Coronary artery (tissue), 2 donors: ENCODE measurements around the gene SNCB.
A peak's percentile ranks its signal among the peaks of the same experiment; 100 is the strongest.

Source experiments
- DNase-seq: peaks from one replicate; pipeline ENCODE4 v3.0.0-alpha.2; 2017; ENCODE audit warnings: low spot score
- H3K27ac ChIP-seq, 2 donors: fragments of 200-600 bp; sonication (generic); one replicate each; pipeline ENCODE4 v1.5.1; 2016 to 2019
- H3K4me3 ChIP-seq: fragments of 200-600 bp; sonication (generic); 2 replicates; pipeline ENCODE4 v1.5.1; 2016; ENCODE audit warnings: mild to moderate bottlenecking, moderate library complexity
- CTCF ChIP-seq: fragments of 200-600 bp; sonication (generic); IDR thresholded peaks from one replicate; pipeline ENCODE4 v1.5.1; 2019; ENCODE audit warnings: antibody characterized with exemption

Gene SNCB

DNA sequence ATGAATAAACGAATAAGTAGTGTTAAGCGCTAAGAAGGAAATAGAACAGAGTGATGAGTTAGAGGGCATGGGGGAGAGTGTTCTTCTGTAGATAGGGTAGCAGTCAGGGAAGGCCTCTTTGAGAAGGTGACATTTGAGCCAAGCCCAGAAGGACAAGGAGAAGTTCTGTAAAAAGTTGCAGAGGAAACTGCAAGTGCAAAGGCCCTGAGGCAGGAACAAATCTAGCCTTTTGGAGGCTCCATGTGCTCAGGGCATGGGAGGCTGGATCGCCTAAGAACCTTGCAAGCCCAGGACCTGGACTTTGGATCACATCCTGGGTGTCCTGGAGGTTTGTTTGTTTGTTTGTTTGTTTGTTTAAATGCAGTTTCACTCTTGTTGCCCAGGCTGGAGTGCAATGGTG, 8.1 kb upstream of the SNCB start:
- no peak overlapping the region for H3K4me3 ChIP-seq
- H3K27ac ChIP-seq: no peak overlapping the region
- no peak for DNase-seq
- no peak for TF ChIP-seq CTCF

GRCh38 chr5:176637556-176637955, 7.2 kb upstream of the SNCB start:
- no peak overlapping the region for H3K27ac ChIP-seq
- H3K4me3 ChIP-seq: no peak overlapping the region
- no peak for DNase-seq
- TF ChIP-seq CTCF: no peak

DNA sequence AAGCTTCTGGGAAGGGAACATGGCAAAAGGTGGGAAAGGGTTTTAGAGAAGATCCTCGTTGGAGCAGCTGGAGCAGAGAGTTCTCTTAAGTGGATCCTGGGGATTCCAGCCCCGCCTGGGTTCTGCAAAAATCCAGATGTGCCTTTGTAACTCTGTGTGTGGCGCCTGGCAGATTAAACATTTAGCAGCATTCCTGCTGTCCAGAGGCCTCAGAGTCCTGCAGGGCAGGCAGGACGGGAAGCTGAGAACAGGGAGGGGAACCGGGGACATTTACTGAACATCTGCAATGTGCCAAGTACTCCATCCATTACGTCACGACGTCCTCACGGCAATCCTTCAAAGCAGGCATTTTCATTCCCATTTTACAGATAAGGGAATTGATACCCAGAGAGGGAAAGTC, 6.1 kb upstream of the SNCB start:
- TF ChIP-seq CTCF: no peak
- no peak overlapping the region for H3K27ac ChIP-seq
- H3K4me3 ChIP-seq: no peak overlapping the region
- no peak for DNase-seq

- no peak for DNase-seq
- Histone ChIP-seq H3K4me3 (no peak overlapping the region), H3K27ac (no peak overlapping the region)
- TF ChIP-seq CTCF: no peak
Measured at GRCh38 chr5:176633598-176633997, 3.3 kb upstream of the SNCB start.

DNA sequence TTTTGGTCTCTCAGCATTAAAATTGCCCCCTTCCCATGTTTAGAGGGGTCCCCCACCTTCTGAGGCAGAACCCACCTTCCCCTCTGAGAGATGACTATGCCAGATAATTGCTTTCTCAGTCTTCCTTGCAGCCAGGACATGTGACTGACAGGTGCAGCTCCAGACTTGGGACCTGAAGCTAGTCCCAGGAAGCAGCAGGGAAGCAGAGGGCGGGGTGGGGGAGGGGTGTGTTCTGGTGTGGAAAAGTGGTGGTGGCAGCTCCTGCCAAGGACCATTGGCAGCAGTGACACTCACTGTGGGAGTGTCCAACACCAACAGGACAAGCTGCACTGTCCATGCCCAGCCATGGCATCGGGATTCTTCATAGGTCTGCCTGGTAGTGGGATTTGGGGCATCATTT, 2.4 kb upstream of the SNCB start:
- no peak for TF ChIP-seq CTCF
- H3K4me3 ChIP-seq: no peak overlapping the region
- DNase-seq: no peak
- H3K27ac ChIP-seq: no peak overlapping the region

GRCh38 chr5:176631383-176632200, 1.3 kb upstream of the SNCB start:
- DNase-seq: no peak
- no peak overlapping the region for H3K4me3 ChIP-seq
- H3K27ac ChIP-seq: no peak overlapping the region
- TF ChIP-seq CTCF: no peak

GRCh38 chr5:176630681-176631222, 418 bp upstream of the SNCB start:
- H3K27ac ChIP-seq: no peak overlapping the region

More at GRCh38 chr5:176630681-176631222, 418 bp upstream of the SNCB start:
- no peak for DNase-seq
- TF ChIP-seq CTCF: no peak
- peak overlapping the region; percentile 63 for H3K4me3 ChIP-seq
